HG03045 (cell line): ENCODE data around the gene KIF5C.

Experiments used
- ATAC-seq: cut with Tn5 transposase; IDR thresholded peaks from one replicate; pipeline ENCODE4 v1.9.1; 2021; ENCODE audit warnings: mild to moderate bottlenecking, moderate library complexity; ENCODE audit not compliant: unreplicated experiment

The KIF5C gene

DNA sequence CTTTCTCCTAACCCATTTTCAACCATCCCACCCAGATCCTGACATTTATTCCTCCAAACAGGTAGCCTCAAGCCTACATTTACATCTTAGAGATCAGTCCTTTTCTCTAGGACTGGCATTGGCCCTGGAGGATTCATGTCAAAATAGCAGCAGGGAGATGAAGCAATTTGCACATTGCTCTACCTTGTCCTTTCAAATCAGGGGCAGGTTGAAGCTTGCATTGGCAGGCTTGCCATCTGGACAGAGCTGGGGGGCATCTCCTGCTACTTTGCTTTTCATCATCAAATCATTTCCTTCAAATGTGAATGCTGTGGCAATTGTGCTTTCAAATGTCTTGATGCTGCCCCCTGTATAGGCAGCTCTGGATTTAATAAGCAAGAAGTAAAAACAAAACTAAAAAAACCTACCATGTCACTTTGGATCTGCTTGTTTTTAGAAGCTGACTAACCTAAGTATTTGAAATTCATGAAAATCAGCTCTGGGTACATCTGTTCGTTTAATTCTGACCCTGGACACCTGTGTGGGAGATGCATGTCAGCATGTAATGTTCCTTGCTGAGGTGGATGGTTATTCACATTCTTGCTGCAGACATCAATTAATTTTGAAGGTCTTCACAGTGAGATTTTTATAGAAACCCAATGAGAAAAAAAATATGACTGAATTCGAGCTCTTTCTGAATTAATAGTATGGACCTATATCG, 47.9 kb downstream of the KIF5C start:
- no peak for ATAC-seq

DNA sequence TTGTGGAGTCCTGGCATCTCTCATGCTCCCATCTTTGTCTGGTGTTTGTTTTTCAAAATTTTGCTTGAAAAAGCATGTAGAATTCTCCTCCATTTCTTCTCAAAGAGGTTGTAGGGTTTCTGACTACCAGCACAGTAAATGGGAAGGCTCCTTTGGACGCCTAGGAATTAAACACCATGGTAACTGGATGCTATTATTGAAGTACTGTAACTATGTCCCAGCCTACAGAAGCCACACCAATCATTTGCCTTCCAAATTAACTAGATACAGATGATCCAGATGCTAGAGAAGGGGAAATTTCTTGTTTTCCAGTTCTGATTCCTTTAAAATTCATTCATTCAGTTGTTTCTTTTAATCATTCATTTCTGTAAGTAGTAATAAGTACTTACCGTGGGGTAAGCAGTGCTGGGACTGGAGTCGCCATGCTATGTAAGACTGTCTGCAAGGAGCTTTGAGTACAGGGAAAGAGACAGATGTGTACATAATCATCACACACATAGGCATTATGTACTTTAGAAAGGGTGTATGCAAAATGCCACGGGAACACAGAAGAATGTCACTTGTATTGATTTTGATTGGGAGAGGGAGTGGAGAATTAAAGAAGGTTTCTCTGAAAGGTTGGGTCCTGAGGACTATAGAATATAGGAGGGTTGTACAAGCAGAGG, 49.6 kb downstream of the KIF5C start:
- no peak for ATAC-seq

DNA sequence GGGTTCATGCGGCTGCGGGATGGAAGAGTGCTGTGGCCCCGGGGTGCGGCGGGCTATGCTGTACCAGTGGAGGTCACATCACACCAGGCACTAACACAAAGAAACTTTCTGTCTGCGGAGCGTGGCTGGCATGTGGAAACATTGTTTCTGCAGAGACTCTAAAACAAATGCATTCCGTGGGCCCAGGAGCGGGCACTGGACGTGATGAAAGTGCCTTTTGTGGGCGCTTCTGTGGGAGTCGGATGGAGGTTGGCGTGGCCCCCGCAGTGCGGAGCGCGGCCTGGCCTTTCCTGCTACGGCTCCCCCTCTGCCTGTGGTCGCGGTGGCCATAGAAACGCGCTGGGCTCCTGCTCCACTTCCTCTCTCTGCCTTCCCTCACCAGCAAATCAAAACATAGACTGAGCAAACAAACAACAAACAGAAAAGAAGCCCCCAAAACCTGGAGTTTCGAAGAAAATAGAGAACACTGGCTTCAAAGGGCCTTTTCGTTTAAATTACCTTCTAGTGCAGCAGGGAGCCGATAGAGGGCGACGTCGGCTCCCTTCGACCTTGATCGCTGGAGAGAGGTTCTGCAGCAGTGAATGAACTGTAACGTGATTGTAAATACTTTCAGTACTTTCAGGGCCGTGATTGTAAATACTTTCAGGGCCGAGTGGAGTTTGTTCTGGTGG, 51.4 kb downstream of the KIF5C start:
- peak; percentile 84 for ATAC-seq

- ATAC-seq: peak; percentile 61
Measured at GRCh38 chr2:148926981-148927401, 52.0 kb downstream of the KIF5C start.

- ATAC-seq: no peak
Measured at GRCh38 chr2:148928395-148928794, 53.4 kb downstream of the KIF5C start.

DNA sequence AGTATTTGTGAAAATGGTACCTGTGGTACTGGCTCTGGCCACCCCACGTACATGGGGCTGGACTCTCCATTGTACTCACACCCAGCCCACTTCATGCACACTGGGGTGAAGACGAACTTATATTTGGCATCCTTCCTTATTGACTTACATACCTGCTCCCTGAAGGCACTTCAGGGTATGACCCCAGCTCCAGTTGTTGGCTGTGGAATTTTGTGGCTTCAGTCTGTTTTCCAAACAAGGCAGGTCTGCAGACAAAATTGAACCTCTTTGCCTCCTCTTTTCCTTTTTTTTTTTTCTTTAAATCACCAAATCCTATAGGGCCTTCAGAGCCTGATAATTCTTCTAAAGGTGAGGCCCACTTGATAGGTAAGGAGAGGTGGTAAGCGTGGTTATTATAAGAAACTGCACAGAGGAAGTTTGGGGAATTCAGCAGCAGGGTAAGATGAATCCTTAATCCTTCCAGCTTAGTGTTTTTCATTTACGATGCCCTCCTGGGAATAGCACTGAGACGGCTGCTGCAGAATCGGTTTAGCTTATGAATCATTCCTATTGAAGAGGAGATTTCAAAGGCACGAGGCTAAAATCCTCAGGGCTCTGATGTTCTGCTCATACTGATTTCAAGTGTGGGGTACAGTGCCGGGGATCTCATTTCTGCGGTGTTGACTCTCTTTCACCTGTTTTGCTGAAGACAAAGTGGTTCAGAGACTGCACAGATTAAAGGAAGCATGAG, 55.2 kb downstream of the KIF5C start:
- ATAC-seq: no peak

DNA sequence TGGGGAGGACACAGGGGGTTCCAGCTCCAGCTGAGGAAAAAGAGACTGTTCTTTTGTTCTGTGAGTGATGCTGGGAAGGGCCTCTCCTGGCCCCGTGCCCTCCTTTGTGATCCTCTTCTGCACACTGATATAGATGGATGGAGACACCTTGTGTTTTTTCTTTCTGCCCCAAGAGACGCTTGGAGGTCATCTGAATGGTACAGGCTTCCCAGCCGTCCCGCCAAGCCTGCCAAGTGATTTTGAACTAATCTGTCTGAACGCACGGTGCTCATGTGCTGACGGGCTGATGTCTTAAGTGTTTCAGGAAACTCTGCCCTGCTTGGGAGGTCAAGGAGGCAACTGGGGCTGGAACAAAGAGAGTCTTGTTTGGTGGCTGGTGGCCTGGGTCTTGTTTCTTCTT, 57.5 kb downstream of the KIF5C start:
- no peak for ATAC-seq

GRCh38 chr2:148933456-148933855, 58.4 kb downstream of the KIF5C start:
- no peak for ATAC-seq

DNA sequence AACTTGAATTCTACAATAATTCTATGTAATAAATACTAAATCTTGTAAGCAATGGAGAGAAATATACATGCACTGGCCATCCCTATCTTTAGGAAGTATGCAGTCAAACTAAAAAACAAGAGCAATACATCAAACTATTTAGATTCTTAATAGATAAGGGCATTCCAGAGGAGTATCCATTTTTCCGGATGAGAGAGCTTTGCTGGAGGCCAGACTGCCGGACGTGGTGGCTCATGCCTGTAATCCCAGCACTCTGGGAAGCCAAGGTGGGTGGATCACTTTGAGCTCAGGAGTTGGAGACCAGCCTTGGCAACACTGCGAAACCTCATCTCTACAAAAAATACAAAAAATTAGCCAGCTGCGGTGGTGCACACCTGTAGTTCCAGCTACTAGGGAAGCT, 60.8 kb downstream of the KIF5C start:
- ATAC-seq: no peak

GRCh38 chr2:148936857-148937450, 61.9 kb downstream of the KIF5C start:
- ATAC-seq: no peak

- ATAC-seq: no peak
Measured at GRCh38 chr2:148939271-148939670, 64.2 kb downstream of the KIF5C start.

DNA sequence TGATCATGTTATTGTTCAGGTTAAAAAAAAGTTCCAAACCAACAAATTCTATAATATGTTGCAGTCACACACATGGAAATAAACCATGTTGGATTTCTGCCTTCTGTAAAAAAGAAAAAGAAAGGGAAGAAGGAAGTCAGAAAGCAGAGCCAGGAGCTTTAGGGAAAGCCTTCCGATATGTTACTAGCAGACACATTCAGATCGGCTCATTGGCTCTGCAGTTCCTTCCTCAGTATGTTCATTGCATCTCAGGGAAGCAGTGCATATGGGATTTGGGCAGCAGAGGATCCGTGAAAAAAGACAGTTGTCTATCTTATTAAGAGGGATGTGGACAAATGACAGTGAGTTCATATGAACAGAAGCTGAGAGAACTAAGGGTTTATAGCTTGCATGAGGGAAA, 68.1 kb downstream of the KIF5C start:
- no peak for ATAC-seq

GRCh38 chr2:148944536-148944935, 69.5 kb downstream of the KIF5C start:
- no peak for ATAC-seq

- no peak for ATAC-seq
Measured at GRCh38 chr2:148947299-148947698, 72.3 kb downstream of the KIF5C start.

- no peak for ATAC-seq
Measured at GRCh38 chr2:148948868-148949267, 73.8 kb downstream of the KIF5C start.

- no peak for ATAC-seq
Measured at GRCh38 chr2:148949348-148949747, 74.3 kb downstream of the KIF5C start.

DNA sequence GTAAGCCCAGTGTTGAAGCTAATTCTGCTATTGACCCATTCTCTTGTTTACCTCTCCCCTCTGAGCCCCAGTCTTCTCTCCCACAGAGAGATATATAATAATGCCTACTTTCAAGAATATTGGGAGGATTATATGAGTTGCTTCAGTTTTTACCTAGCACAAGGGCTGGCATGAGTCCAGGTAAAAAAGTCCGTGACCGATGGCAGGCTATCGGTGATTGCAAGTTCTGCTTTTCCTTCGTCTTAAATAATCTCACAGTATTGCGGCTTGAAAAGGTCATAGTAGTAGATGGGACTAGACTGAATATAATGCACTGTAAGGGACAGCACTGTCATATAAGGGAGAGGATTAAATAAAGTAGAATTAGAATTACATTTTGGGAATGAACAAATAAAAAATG, 77.6 kb downstream of the KIF5C start:
- no peak for ATAC-seq

DNA sequence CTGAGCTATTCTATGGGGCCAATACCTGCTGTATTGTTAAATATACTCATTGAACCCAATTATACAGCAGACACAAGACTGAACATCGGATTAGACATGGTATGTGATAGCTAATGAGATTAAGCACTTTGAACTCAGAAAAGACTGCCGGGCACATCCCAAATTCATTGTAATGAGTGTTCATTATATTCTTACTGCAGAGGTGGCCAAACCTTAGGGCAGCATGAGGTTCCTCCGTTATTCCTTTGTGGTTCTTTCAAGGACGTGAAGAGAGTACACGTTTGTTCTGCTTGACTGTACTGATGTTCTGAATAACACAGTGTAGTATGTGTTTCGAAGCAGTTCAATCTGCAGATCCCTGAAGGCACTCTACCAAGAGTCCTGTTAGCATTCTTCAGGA, 78.4 kb downstream of the KIF5C start:
- ATAC-seq: no peak

DNA sequence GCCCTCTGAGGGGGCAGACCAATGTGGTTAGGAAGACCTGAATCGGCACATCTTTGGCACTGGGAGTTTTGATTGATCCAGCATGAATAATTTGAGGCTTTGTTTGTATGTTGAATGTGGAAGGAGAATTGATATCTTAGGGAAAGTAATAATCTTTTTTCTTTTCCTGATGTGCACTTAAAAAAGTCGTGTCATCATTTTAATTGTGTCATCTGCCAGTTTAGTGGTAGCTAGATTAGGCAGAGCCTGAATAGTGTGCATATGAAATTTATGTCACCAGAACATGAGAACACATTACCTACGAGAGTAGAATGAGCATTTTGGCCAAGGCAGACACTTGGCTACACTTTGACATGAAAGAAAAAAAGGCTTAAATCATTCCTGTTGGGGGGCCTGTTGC, 79.5 kb downstream of the KIF5C start:
- no peak for ATAC-seq

- ATAC-seq: no peak
Measured at GRCh38 chr2:148955798-148956197, 80.8 kb downstream of the KIF5C start.

GRCh38 chr2:148957023-148957422, 82.0 kb downstream of the KIF5C start:
- ATAC-seq: no peak
